B cell (primary cell): ENCODE data around the gene OR56B4. TPM values are rescaled to one million over a fixed set of nuclear protein-coding genes. Genes with fewer than 3 reads are reported as not detected.
"Not testable (repeated sequence)": the region's sequence is repeated elsewhere in the genome, so short reads cannot be mapped to it uniquely, and the experiment has no call there.

Experiments used
- ATAC-seq: fragments of 200-7000 bp; cut with Tn5 transposase; one replicate; pipeline ENCODE4 v1.10.0; 2021; ENCODE audit warnings: low read depth, mild to moderate bottlenecking, moderate number of reproducible peaks, moderate library complexity
- CTCF ChIA-PET: fragments of 350-600 bp; sonication (Branson Sonifier 250); formaldehyde crosslinking; loops from one replicate; lab custom pipeline; 2021; ENCODE audit warnings: antibody characterized with exemption, inconsistent platforms; lab: Charles Lee
- POLR2A ChIA-PET: fragments of 350-600 bp; sonication (Branson Sonifier 250); formaldehyde crosslinking; loops from one replicate; lab custom pipeline; 2021; ENCODE audit warnings: antibody characterized with exemption; lab: Charles Lee
- DNase-seq: peaks from one replicate; pipeline ENCODE4 v3.0.0; 2013
- H2AFZ ChIP-seq: 2 replicates; pipeline ENCODE4 v1.6.1; 2012; ENCODE audit warnings: mild to moderate bottlenecking, low read depth, low read length; ENCODE audit not compliant: insufficient read depth, poor library complexity, severe bottlenecking
- H3K27ac ChIP-seq, 2 donors: 1 replicate in 1 of 2; 2 replicates in 1 of 2; pipeline ENCODE4 v1.5.1; 2012 to 2013; ENCODE audit warnings: low read length in 2 of 2, mild to moderate bottlenecking in 2 of 2, moderate library complexity in 1 of 2
- H3K27me3 ChIP-seq, 4 experiments: fragments of 200-600 bp in 1 of 4; sonication (generic) in 1 of 4; replicated peaks in 1 of 4; 1 replicate in 2 of 4; 2 replicates in 2 of 4; pipeline versions ENCODE4 v1.6.1 to v1.7.0; 2013 to 2016; ENCODE audit warnings: low read length in 3 of 4, mild to moderate bottlenecking in 2 of 4, mixed read lengths in 1 of 4, moderate library complexity in 1 of 4; ENCODE audit not compliant: insufficient read depth in 4 of 4, control insufficient read depth in 3 of 4; ENCODE audit errors: control extremely low read depth in 1 of 4
- H3K36me3 ChIP-seq, 2 experiments: replicated peaks in 1 of 2; 1 replicate in 1 of 2; 2 replicates in 1 of 2; pipeline versions ENCODE4 v1.6.1 to v1.7.1; 2013; ENCODE audit warnings: low read length in 1 of 2; ENCODE audit not compliant: insufficient read depth in 2 of 2, control insufficient read depth in 1 of 2; ENCODE audit errors: control extremely low read depth in 1 of 2, extremely low read depth in 1 of 2
- H3K4me1 ChIP-seq, 2 donors: fragments of 200-600 bp in 1 of 2; sonication (generic) in 1 of 2; 1 replicate in 1 of 2; 2 replicates in 1 of 2; pipeline versions ENCODE4 v1.5.1 to v1.6.1; 2013 to 2017; ENCODE audit warnings: low read length in 2 of 2; ENCODE audit not compliant: control insufficient read depth in 2 of 2, insufficient read depth in 2 of 2
- H3K4me2 ChIP-seq: replicated peaks from 2 replicates; pipeline ENCODE3; 2012; ENCODE audit warnings: mild to moderate bottlenecking, low read depth, low read length; ENCODE audit not compliant: poor library complexity, severe bottlenecking
- H3K4me3 ChIP-seq, 5 experiments: fragments of 200-600 bp in 1 of 5; sonication (generic) in 1 of 5; 1 replicate in 3 of 5; 2 replicates in 2 of 5; pipeline versions ENCODE4 v1.5.1 to v1.7.0; 2011 to 2016; ENCODE audit warnings: low read length in 4 of 5, mild to moderate bottlenecking in 4 of 5, low read depth in 2 of 5, control low read depth in 1 of 5, moderate library complexity in 1 of 5; ENCODE audit not compliant: insufficient read depth in 1 of 5; ENCODE audit errors: control extremely low read depth in 1 of 5, extremely low read depth in 1 of 5
- H3K79me2 ChIP-seq: fragments of 200-600 bp; sonication (generic); one replicate; pipeline ENCODE4 v1.6.0; 2016; ENCODE audit warnings: low read length; ENCODE audit not compliant: control insufficient read depth, insufficient read depth
- H3K9ac ChIP-seq: fragments of 200-600 bp; sonication (generic); 2 replicates; pipeline ENCODE4 v1.6.1; 2017; ENCODE audit warnings: mild to moderate bottlenecking, low read length, moderate library complexity
- H3K9me3 ChIP-seq, 3 donors: one replicate each; pipeline versions ENCODE4 v1.6.1 to v1.7.1; 2013; ENCODE audit warnings: low read length in 2 of 3; ENCODE audit not compliant: control insufficient read depth in 2 of 3, insufficient read depth in 1 of 3; ENCODE audit errors: control extremely low read depth in 1 of 3
- H4K20me1 ChIP-seq: 2 replicates; pipeline ENCODE4 v1.6.0; 2012; ENCODE audit warnings: mild to moderate bottlenecking, low read length; ENCODE audit not compliant: insufficient read depth, control insufficient read depth, poor library complexity, severe bottlenecking
- H3K27ac Mint-ChIP-seq: one replicate; pipeline ENCODE4 v1.8.0; 2021; ENCODE audit warnings: mixed read lengths
- H3K27me3 Mint-ChIP-seq: one replicate; pipeline ENCODE4 v1.8.0; 2021; ENCODE audit warnings: mixed read lengths
- H3K4me1 Mint-ChIP-seq: one replicate; pipeline ENCODE4 v1.8.0; 2021; ENCODE audit warnings: mixed read lengths
- H3K4me3 Mint-ChIP-seq: one replicate; pipeline ENCODE4 v1.8.0; 2021; ENCODE audit warnings: mixed read lengths
- H3K9me3 Mint-ChIP-seq: one replicate; pipeline ENCODE4 v1.8.0; 2022; ENCODE audit warnings: mixed read lengths; ENCODE audit not compliant: insufficient read depth
- EZH2 ChIP-seq: IDR thresholded peaks from 2 replicates; pipeline ENCODE4 v1.6.1; 2012; ENCODE audit warnings: borderline replicate concordance, low read depth, mild to moderate bottlenecking, moderate library complexity, low read length; ENCODE audit not compliant: insufficient read depth, poor library complexity, severe bottlenecking
- WGBS: methylation state at CpG from one replicate; pipeline ENCODE4 v1.1.5; 2013; ENCODE audit warnings: missing lambda C conversion rate; ENCODE audit not compliant: insufficient coverage; 5-methylcytosine and 5-hydroxymethylcytosine counted together
- intact Hi-C: fragments of 100-400 bp; cut with micrococcal nuclease; formaldehyde crosslinking; loops from one replicate; pipeline ENCODE4 v1.10.0; 2022
- polyA plus RNA-seq: library from polyadenylated mRNA; depleted of rRNA; stranded (reverse); fragments of >200 nt; gene quantifications from 2 replicates; pipeline ENCODE4 v1.2.3, GENCODE V29; 2012
- total RNA-seq, 2 donors: library from RNA; stranded (reverse); fragments of 120-200 nt in 1 of 2; gene quantifications; 1 replicate in 1 of 2; 2 replicates in 1 of 2; pipeline versions ENCODE4 v1.2.3 to v1.2.4, GENCODE V29; 2013 to 2022
- TF ChIP-seq, protein P1 (sequence below): fragments of 200-600 bp; IDR thresholded peaks from one replicate; pipeline ENCODE4 v1.8.0; 2022; ENCODE audit warnings: antibody characterized with exemption, mild to moderate bottlenecking

OR56B4 gene
- total and polyA plus RNA-seq, 2 donors (not counting 1 experiment from before 2014, with no cell fraction given), result not detected

DNA sequence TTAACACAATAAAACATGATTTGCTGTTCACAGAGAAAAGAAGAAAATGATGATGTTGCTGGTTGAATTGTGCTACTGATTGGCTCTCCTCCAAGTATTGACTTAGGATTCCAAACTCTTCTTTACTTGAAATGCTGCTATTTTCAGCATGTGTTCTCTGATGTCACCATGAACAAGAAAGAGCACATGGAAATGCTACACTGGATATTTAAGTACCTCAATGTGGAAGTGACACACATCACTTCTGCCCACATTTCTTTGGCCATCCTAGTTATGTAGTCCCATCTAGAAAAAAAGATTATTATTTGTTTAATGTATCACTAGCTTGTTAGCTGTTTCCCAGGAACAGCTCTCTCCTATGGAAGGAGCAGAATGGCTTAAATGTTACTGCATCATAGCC lies 35.5 kb downstream of the OR56B4 start:
- no peak for TF ChIP-seq EZH2
- TF ChIP-seq, protein P1, sequence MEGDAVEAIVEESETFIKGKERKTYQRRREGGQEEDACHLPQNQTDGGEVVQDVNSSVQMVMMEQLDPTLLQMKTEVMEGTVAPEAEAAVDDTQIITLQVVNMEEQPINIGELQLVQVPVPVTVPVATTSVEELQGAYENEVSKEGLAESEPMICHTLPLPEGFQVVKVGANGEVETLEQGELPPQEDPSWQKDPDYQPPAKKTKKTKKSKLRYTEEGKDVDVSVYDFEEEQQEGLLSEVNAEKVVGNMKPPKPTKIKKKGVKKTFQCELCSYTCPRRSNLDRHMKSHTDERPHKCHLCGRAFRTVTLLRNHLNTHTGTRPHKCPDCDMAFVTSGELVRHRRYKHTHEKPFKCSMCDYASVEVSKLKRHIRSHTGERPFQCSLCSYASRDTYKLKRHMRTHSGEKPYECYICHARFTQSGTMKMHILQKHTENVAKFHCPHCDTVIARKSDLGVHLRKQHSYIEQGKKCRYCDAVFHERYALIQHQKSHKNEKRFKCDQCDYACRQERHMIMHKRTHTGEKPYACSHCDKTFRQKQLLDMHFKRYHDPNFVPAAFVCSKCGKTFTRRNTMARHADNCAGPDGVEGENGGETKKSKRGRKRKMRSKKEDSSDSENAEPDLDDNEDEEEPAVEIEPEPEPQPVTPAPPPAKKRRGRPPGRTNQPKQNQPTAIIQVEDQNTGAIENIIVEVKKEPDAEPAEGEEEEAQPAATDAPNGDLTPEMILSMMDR, result no peak
- Histone ChIP-seq H3K36me3 (no peaks in the 10 kb centered on the region), H3K4me2 (no peak overlapping the region), H3K27ac (no peak overlapping the region), H2AFZ (no peak overlapping the region), H3K9me3 (no peaks in the 10 kb centered on the region), H4K20me1 (no peaks in the 10 kb centered on the region), H3K4me1 (no peaks in the 10 kb centered on the region), H3K79me2 (no peaks in the 10 kb centered on the region), H3K9ac (no peak overlapping the region), H3K4me3 (no peak overlapping the region), H3K27me3 (no peaks in the 10 kb centered on the region)
- ATAC-seq (no peak), DNase-seq (no peak)
- Mint-ChIP-seq H3K27me3 (peaks cover 6% of the 10 kb centered on the region), H3K4me3 (no peak overlapping the region), H3K9me3 (no peaks in the 10 kb centered on the region), H3K4me1 (no peaks in the 10 kb centered on the region), H3K27ac (no peak overlapping the region)
- POLR2A ChIA-PET, result no interaction called here
- CTCF ChIA-PET, result interaction anchor here (0.6 kb wide), 1 partner anchor 29 kb away, joined by 3 read pairs; no protein-coding TSS in a partner anchor
- intact Hi-C loops, result no loop called here

DNA sequence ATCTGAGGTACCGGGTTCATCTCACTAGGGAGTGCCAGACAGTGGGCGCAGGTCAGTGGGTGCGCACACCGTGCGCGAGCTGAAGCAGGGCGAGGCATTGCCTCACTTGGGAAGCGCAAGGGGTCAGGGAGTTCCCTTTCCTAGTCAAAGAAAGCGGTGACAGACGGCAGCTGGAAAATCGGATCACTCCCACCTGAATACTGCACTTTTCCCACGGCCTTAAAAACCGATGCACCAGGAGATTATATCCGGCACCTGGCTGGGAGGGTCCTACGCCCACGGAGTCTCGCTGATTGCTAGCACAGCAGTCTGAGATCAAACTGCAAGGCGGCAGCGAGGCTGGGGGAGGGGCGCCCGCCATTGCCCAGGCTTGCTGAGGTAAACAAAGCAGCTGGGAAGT lies 36.3 kb downstream of the OR56B4 start:
- H3K4me3 Mint-ChIP-seq, POLR2A ChIA-PET, DNase-seq, H3K36me3 ChIP-seq, H2AFZ ChIP-seq, H3K27me3 Mint-ChIP-seq, H3K4me1 ChIP-seq, H3K4me1 Mint-ChIP-seq, H3K27ac Mint-ChIP-seq, H3K4me3 ChIP-seq, CTCF ChIA-PET, H3K27ac ChIP-seq, H3K9ac ChIP-seq, H3K79me2 ChIP-seq, H3K9me3 ChIP-seq, ATAC-seq, H3K9me3 Mint-ChIP-seq, intact Hi-C loops, H3K27me3 ChIP-seq, H3K4me2 ChIP-seq, H4K20me1 ChIP-seq: not testable (repeated sequence)
- 93% methylated on average over 5 of the region's 21 CpGs for WGBS
